ENCODE data around the gene LONP1.

GRCh38 chr19:5694167-5694955 is 25.6 kb downstream of the LONP1 start:
- no peak for TF ChIP-seq POLR2AphosphoS5 (IDR thresholded peaks at IDR 0.05)
- TF ChIP-seq CTCF (IDR thresholded peaks at IDR 0.05; ENCODE audit: poor library complexity, severe bottlenecking), result no peak
- TF ChIP-seq EP300 (conservative IDR thresholded peaks at IDR 0.05; ENCODE audit: poor library complexity, severe bottlenecking), result no peak
- no peak for TF ChIP-seq EZH2 (IDR thresholded peaks at IDR 0.05; ENCODE audit: borderline replicate concordance, insufficient read depth, low read length, poor library complexity, severe bottlenecking)
- no peak for TF ChIP-seq SMC3 (conservative IDR thresholded peaks at IDR 0.05; ENCODE audit: poor library complexity)
- TF ChIP-seq REST (IDR thresholded peaks at IDR 0.05; ENCODE audit: borderline replicate concordance), result no peak
- no peak for TF ChIP-seq RAD21 (conservative IDR thresholded peaks at IDR 0.05)
- no peak for TF ChIP-seq TAF1 (IDR thresholded peaks at IDR 0.05; ENCODE audit: low read depth)
